Myocyte (in vitro differentiated cells): ENCODE results near the gene OR1F1. TPM values are rescaled to one million over a fixed set of nuclear protein-coding genes. Genes with fewer than 3 reads are reported as not detected.
A peak's percentile ranks its signal among the peaks of the same experiment; 100 is the strongest.
"Not testable (repeated sequence)": the region's sequence is repeated elsewhere in the genome, so short reads cannot be mapped to it uniquely, and the experiment has no call there.

ENCODE experiments used
- DNase-seq: peaks from one replicate; pipeline ENCODE4 v3.0.0-alpha.2; 2012; ENCODE audit warnings: low read depth
- total RNA-seq: library from RNA; depleted of rRNA; stranded (reverse); fragments of >200 nt; gene quantifications from 2 replicates; pipeline ENCODE4 v1.2.3, GENCODE V29; 2014

OR1F1 gene
- total RNA-seq, 1 donor from 2014 or later, result not detected

GRCh38 chr16:3150346-3151218 lies 37.4 kb upstream of the OR1F1 start:
- DNase-seq, result peak; percentile 96

- no peak for DNase-seq
Measured at GRCh38 chr16:3152027-3152276, 36.1 kb upstream of the OR1F1 start.

GRCh38 chr16:3152277-3152990 lies 35.6 kb upstream of the OR1F1 start:
- peak; percentile 90 for DNase-seq

GRCh38 chr16:3152991-3153368 lies 35.0 kb upstream of the OR1F1 start:
- no peak for DNase-seq

GRCh38 chr16:3155181-3155580 lies 32.8 kb upstream of the OR1F1 start:
- no peak for DNase-seq

GRCh38 chr16:3155972-3156371 lies 32.0 kb upstream of the OR1F1 start:
- no peak for DNase-seq

GRCh38 chr16:3157229-3158025 lies 30.6 kb upstream of the OR1F1 start:
- peak; percentile 84 for DNase-seq

GRCh38 chr16:3158026-3158509 lies 29.9 kb upstream of the OR1F1 start:
- DNase-seq, result no peak

GRCh38 chr16:3158510-3159314 lies 29.3 kb upstream of the OR1F1 start:
- peak; percentile 76 for DNase-seq

GRCh38 chr16:3161235-3162018 lies 26.6 kb upstream of the OR1F1 start:
- DNase-seq, result no peak

- DNase-seq, result no peak
Measured at GRCh38 chr16:3164121-3164991, 23.6 kb upstream of the OR1F1 start.

- DNase-seq, result no peak
Measured at GRCh38 chr16:3165111-3165822, 22.7 kb upstream of the OR1F1 start.

GRCh38 chr16:3166505-3166886 lies 21.5 kb upstream of the OR1F1 start:
- DNase-seq, result no peak

GRCh38 chr16:3168729-3169128 lies 19.3 kb upstream of the OR1F1 start:
- DNase-seq, result not testable (repeated sequence)

GRCh38 chr16:3170440-3171180 lies 17.4 kb upstream of the OR1F1 start:
- no peak for DNase-seq

- no peak for DNase-seq
Measured at GRCh38 chr16:3171181-3171854, 16.7 kb upstream of the OR1F1 start.

GRCh38 chr16:3171855-3172593 lies 16.0 kb upstream of the OR1F1 start:
- no peak for DNase-seq
